GM12878 (cell line): ENCODE measurements around the gene CCDC85B. TPM values are rescaled to one million over a fixed set of nuclear protein-coding genes. Genes with fewer than 3 reads are reported as not detected.

Experiments
- BRCA1 ChIP-seq: IDR thresholded peaks from 2 replicates; pipeline ENCODE4 v1.6.1; 2011; ENCODE audit warnings: low read depth, low read length, improper control_type of control experiment
- CREM ChIP-seq: IDR thresholded peaks from 2 replicates; pipeline ENCODE4 v1.6.1; 2014; ENCODE audit warnings: antibody characterized with exemption, low read depth
- CTCF ChIP-seq, 3 experiments: IDR thresholded peaks in 2 of 3; conservative IDR thresholded peaks in 1 of 3; 2 replicates each; pipeline ENCODE4 v1.5.1; 2011; ENCODE audit warnings: low read depth in 3 of 3, low read length in 3 of 3, mild to moderate bottlenecking in 3 of 3, control low read depth in 2 of 3, moderate library complexity in 2 of 3, inconsistent platforms in 1 of 3, mixed read lengths in 1 of 3; ENCODE audit not compliant: control insufficient read depth in 2 of 3, insufficient read depth in 1 of 3; ENCODE audit errors: extremely low read depth in 1 of 3
- ETV6 ChIP-seq, 2 experiments: fragments of 450-650 bp in 1 of 2; IDR thresholded peaks in 1 of 2; conservative IDR thresholded peaks in 1 of 2; 2 replicates each; pipeline ENCODE4 v1.6.1; 2014; ENCODE audit warnings: antibody characterized with exemption in 1 of 2, borderline replicate concordance in 1 of 2, low read depth in 1 of 2, mild to moderate bottlenecking in 1 of 2, moderate library complexity in 1 of 2
- HDAC2 ChIP-seq: fragments of 200-600 bp; sonication (generic); IDR thresholded peaks from 2 replicates; pipeline ENCODE4 v1.6.1; 2017
- MLLT1 ChIP-seq: fragments of 450-650 bp; IDR thresholded peaks from 2 replicates; pipeline ENCODE4 v1.6.1; 2016; ENCODE audit warnings: mild to moderate bottlenecking
- NFYA ChIP-seq: IDR thresholded peaks from 2 replicates; pipeline ENCODE4 v1.6.1; 2011; ENCODE audit warnings: low read depth, mild to moderate bottlenecking, low read length, improper control_type of control experiment, borderline replicate concordance
- NFYB ChIP-seq: IDR thresholded peaks from 2 replicates; pipeline ENCODE4 v1.6.1; 2011; ENCODE audit warnings: low read depth, mild to moderate bottlenecking, low read length, improper control_type of control experiment, moderate library complexity; ENCODE audit not compliant: insufficient read depth
- TCF12 ChIP-seq: IDR thresholded peaks from 2 replicates; pipeline ENCODE4 v1.6.1; 2011; ENCODE audit warnings: low read depth, mild to moderate bottlenecking, low read length
- TCF3 ChIP-seq: IDR thresholded peaks from 2 replicates; pipeline ENCODE4 v1.6.1; 2012; ENCODE audit warnings: low read depth, mild to moderate bottlenecking, low read length, borderline replicate concordance; ENCODE audit not compliant: insufficient read depth
- polyA plus RNA-seq, 11 experiments: library from polyadenylated mRNA; depleted of rRNA in 4 of 11; unstranded in 6 of 11; stranded (reverse) in 5 of 11; fragments of >200 nt; fragmentation: Nextera tagmentation in 4 of 11; fragmentation: Illumina TruSeq in 1 of 11; extraction: Ambion mirVana in 4 of 11; extraction: Trizol in 1 of 11; gene quantifications; 1 replicate in 1 of 11; 2 replicates in 10 of 11; pipeline versions ENCODE4 v1.2.1 to v1.2.3, GENCODE V29; 2011 to 2016; ENCODE audit warnings: inconsistent platforms in 2 of 11, missing spikeins in 2 of 11, low read depth in 1 of 11
- total RNA-seq, 4 experiments: library from RNA; depleted of rRNA in 3 of 4; stranded (reverse); fragments of >200 nt in 3 of 4; fragmentation: Illumina TruSeq in 1 of 4; extraction: Trizol in 1 of 4; gene quantifications; 2 replicates each; pipeline versions ENCODE4 v1.2.1 to v1.2.3, GENCODE V29; 2013 to 2021
- TF ChIP-seq, protein P1 (sequence below): fragments of 450-650 bp; IDR thresholded peaks from 2 replicates; pipeline ENCODE4 v1.6.1; 2017; ENCODE audit warnings: low read depth, mild to moderate bottlenecking, moderate library complexity
- TF ChIP-seq, protein P2 (sequence below): fragments of 150-350 bp; IDR thresholded peaks from 2 replicates; pipeline ENCODE4 v1.6.1; 2014; ENCODE audit warnings: mild to moderate bottlenecking, low read depth, low read length
- TF ChIP-seq, protein P3 (sequence below): IDR thresholded peaks from 2 replicates; pipeline ENCODE4 v1.6.1; 2011; ENCODE audit warnings: low read depth, low read length, improper control_type of control experiment, borderline replicate concordance
- TF ChIP-seq, protein P4 (sequence below): fragments of 450-650 bp; IDR thresholded peaks from 2 replicates; pipeline ENCODE4 v1.6.1; 2018; ENCODE audit warnings: mild to moderate bottlenecking, low read depth, moderate library complexity; ENCODE audit not compliant: partially characterized antibody

CCDC85B gene
- total and polyA plus RNA-seq, 10 of the 15 experiments (the other 5 are each of a cell fraction or from before 2014, with no cell fraction given) = 0.32 to 114 (median 49.5) TPM

DNA sequence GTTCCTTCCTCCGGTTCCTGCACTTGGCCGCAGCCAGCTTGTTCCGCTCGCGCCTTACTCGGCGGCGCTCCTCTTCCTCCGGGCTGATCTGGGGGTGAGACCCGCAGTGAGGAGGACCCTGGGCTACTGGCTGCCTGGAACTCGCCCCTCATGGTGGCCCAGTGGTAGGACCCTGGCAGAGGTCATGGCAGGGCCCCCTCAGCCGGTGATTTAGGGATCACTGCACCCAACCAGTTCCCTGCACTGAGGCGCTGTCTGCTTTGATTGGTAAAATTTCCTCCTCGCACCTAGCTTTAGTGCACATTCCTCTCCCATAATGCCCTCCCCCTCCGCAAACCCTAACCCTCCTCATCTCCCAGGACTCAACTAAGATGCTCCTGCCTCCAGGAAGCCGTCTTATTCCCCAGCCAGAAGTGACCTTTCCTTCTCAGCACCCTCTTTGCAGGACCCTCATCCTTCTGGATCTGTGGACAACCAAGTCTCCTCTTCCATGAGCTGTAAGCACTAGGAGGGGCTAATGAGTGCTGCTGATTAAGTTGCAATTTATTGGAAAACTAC is 3.6 kb downstream of the CCDC85B start (continued):
- TF ChIP-seq CTCF (IDR thresholded peaks at IDR 0.05 in 2 of 3, conservative IDR thresholded peaks at IDR 0.05 in 1 of 3; ENCODE audit: control insufficient read depth in 2 of 3, extremely low read depth in 1 of 3, insufficient read depth in 1 of 3, low read depth in 3 of 3, low read length in 3 of 3) = no peak
- TF ChIP-seq, protein P1, sequence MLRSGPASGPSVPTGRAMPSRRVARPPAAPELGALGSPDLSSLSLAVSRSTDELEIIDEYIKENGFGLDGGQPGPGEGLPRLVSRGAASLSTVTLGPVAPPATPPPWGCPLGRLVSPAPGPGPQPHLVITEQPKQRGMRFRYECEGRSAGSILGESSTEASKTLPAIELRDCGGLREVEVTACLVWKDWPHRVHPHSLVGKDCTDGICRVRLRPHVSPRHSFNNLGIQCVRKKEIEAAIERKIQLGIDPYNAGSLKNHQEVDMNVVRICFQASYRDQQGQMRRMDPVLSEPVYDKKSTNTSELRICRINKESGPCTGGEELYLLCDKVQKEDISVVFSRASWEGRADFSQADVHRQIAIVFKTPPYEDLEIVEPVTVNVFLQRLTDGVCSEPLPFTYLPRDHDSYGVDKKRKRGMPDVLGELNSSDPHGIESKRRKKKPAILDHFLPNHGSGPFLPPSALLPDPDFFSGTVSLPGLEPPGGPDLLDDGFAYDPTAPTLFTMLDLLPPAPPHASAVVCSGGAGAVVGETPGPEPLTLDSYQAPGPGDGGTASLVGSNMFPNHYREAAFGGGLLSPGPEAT = no peak
- 0 out of 2 replicates have a peak, but pooled peaks have one; percentile 31 for TF ChIP-seq NFYB
- no peak for TF ChIP-seq HDAC2
- TF ChIP-seq BRCA1 = no peak
- TF ChIP-seq, protein P2, sequence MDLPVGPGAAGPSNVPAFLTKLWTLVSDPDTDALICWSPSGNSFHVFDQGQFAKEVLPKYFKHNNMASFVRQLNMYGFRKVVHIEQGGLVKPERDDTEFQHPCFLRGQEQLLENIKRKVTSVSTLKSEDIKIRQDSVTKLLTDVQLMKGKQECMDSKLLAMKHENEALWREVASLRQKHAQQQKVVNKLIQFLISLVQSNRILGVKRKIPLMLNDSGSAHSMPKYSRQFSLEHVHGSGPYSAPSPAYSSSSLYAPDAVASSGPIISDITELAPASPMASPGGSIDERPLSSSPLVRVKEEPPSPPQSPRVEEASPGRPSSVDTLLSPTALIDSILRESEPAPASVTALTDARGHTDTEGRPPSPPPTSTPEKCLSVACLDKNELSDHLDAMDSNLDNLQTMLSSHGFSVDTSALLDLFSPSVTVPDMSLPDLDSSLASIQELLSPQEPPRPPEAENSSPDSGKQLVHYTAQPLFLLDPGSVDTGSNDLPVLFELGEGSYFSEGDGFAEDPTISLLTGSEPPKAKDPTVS = no peak
- TF ChIP-seq NFYA = no peak
- TF ChIP-seq TCF3 = 0 out of 2 replicates have a peak, but pooled peaks have one; percentile 50
- TF ChIP-seq, protein P3, sequence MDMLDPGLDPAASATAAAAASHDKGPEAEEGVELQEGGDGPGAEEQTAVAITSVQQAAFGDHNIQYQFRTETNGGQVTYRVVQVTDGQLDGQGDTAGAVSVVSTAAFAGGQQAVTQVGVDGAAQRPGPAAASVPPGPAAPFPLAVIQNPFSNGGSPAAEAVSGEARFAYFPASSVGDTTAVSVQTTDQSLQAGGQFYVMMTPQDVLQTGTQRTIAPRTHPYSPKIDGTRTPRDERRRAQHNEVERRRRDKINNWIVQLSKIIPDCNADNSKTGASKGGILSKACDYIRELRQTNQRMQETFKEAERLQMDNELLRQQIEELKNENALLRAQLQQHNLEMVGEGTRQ = no peak
- no peak for TF ChIP-seq TCF12
- TF ChIP-seq CREM = no peak
- no peak for TF ChIP-seq MLLT1
- TF ChIP-seq, protein P4, sequence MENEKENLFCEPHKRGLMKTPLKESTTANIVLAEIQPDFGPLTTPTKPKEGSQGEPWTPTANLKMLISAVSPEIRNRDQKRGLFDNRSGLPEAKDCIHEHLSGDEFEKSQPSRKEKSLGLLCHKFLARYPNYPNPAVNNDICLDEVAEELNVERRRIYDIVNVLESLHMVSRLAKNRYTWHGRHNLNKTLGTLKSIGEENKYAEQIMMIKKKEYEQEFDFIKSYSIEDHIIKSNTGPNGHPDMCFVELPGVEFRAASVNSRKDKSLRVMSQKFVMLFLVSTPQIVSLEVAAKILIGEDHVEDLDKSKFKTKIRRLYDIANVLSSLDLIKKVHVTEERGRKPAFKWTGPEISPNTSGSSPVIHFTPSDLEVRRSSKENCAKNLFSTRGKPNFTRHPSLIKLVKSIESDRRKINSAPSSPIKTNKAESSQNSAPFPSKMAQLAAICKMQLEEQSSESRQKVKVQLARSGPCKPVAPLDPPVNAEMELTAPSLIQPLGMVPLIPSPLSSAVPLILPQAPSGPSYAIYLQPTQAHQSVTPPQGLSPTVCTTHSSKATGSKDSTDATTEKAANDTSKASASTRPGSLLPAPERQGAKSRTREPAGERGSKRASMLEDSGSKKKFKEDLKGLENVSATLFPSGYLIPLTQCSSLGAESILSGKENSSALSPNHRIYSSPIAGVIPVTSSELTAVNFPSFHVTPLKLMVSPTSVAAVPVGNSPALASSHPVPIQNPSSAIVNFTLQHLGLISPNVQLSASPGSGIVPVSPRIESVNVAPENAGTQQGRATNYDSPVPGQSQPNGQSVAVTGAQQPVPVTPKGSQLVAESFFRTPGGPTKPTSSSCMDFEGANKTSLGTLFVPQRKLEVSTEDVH = no peak
- TF ChIP-seq ETV6 (conservative IDR thresholded peaks at IDR 0.05 in 1 of 2, IDR thresholded peaks at IDR 0.05 in 1 of 2; ENCODE audit: borderline replicate concordance in 1 of 2, low read depth in 1 of 2) = no peak
